SK-N-SH (cell line): ENCODE data around the gene ADORA3. TPM values are rescaled to one million over a fixed set of nuclear protein-coding genes. Genes with fewer than 3 reads are reported as not detected.

Experiments used
- CTCF ChIA-PET: fragments of 300-600, 350-600 bp; formaldehyde crosslinking; extraction: SDS; loops from one replicate; lab custom pipeline; 2021; lab: Yijun Ruan, JAX
- POLR2A ChIA-PET: fragments of 350-600 bp; sonication (Branson Sonifier 250); formaldehyde crosslinking; extraction: SDS; loops from one replicate; lab custom pipeline; 2020; ENCODE audit warnings: antibody characterized with exemption, inconsistent platforms; lab: Yijun Ruan, JAX
- DNase-seq: peaks from one replicate; pipeline ENCODE4 v3.0.0; 2012
- H2AFZ ChIP-seq: fragments of 200-600 bp; sonication (generic); 2 replicates; pipeline ENCODE4 v1.8.1; 2016; ENCODE audit warnings: antibody characterized with exemption, mild to moderate bottlenecking, low read depth
- H3F3A ChIP-seq: fragments of 200-600 bp; sonication (generic); replicated peaks from 2 replicates; pipeline ENCODE3; 2016; ENCODE audit warnings: antibody characterized with exemption, mild to moderate bottlenecking; ENCODE audit not compliant: insufficient read depth
- H3K27ac ChIP-seq, 2 experiments: fragments of 200-500 bp in 1 of 2; fragments of 200-600 bp in 1 of 2; sonication (Bioruptor generic) in 1 of 2; sonication (generic), shearing (Covaris generic) in 1 of 2; 2 replicates each; pipeline versions ENCODE4 v1.5.1 to v1.6.1; 2014 to 2016; ENCODE audit warnings: low read depth in 2 of 2, inconsistent platforms in 1 of 2, low read length in 1 of 2, mild to moderate bottlenecking in 1 of 2, mixed read lengths in 1 of 2
- H3K27me3 ChIP-seq: fragments of 200-600 bp; sonication (generic), shearing (Covaris generic); 2 replicates; pipeline ENCODE4 v1.6.1; 2016; ENCODE audit warnings: mixed run types; ENCODE audit not compliant: insufficient read depth
- H3K36me3 ChIP-seq, 2 experiments: fragments of 200-500 bp in 1 of 2; fragments of 200-600 bp in 1 of 2; sonication (Bioruptor generic) in 1 of 2; sonication (generic) in 1 of 2; replicated peaks in 1 of 2; 2 replicates each; pipeline versions ENCODE3 to v1.5.1; 2014 to 2016; ENCODE audit warnings: low read length in 1 of 2, mild to moderate bottlenecking in 1 of 2; ENCODE audit not compliant: insufficient read depth in 2 of 2, control insufficient read depth in 1 of 2
- H3K4me1 ChIP-seq, 2 experiments: fragments of 200-500 bp in 1 of 2; fragments of 200-600 bp in 1 of 2; sonication (Bioruptor generic) in 1 of 2; sonication (generic), shearing (Covaris generic) in 1 of 2; 2 replicates each; pipeline versions ENCODE4 v1.5.1 to v1.6.1; 2014 to 2016; ENCODE audit warnings: low read depth in 1 of 2, low read length in 1 of 2, mixed run types in 1 of 2; ENCODE audit not compliant: insufficient read depth in 2 of 2, control insufficient read depth in 1 of 2
- H3K4me2 ChIP-seq: fragments of 200-600 bp; sonication (generic), shearing (Covaris generic); 2 replicates; pipeline ENCODE4 v1.6.1; 2017; ENCODE audit warnings: mixed run types
- H3K4me3 ChIP-seq, 2 experiments: fragments of 200-500 bp in 1 of 2; fragments of 200-600 bp in 1 of 2; sonication (Bioruptor generic) in 1 of 2; sonication (generic), shearing (Covaris generic) in 1 of 2; 2 replicates each; pipeline versions ENCODE4 v1.5.1 to v1.8.1; 2014 to 2016; ENCODE audit warnings: low read depth in 2 of 2, inconsistent platforms in 1 of 2, low read length in 1 of 2, mild to moderate bottlenecking in 1 of 2, mixed read lengths in 1 of 2, moderate library complexity in 1 of 2
- H3K79me2 ChIP-seq: fragments of 200-600 bp; sonication (generic); 2 replicates; pipeline ENCODE4 v1.8.1; 2017; ENCODE audit warnings: mild to moderate bottlenecking; ENCODE audit not compliant: insufficient read depth
- H3K9ac ChIP-seq: fragments of 200-600 bp; sonication (generic); 2 replicates; pipeline ENCODE4 v1.6.1; 2017; ENCODE audit warnings: mixed run types
- H3K9me2 ChIP-seq: fragments of 200-600 bp; sonication (generic); 2 replicates; pipeline ENCODE4 v1.6.1; 2017; ENCODE audit warnings: mixed run types
- H3K9me3 ChIP-seq: fragments of 200-600 bp; sonication (generic); 2 replicates; pipeline ENCODE4 v1.6.1; 2017; ENCODE audit warnings: mixed run types, mild to moderate bottlenecking, moderate library complexity
- H4K20me1 ChIP-seq: fragments of 200-600 bp; sonication (generic); 2 replicates; pipeline ENCODE4 v1.6.1; 2017; ENCODE audit warnings: mild to moderate bottlenecking, mixed run types; ENCODE audit not compliant: insufficient read depth
- CHD2 ChIP-seq: fragments of 150-350 bp; IDR thresholded peaks from 2 replicates; pipeline ENCODE4 v1.6.1; 2018; ENCODE audit warnings: low read length; ENCODE audit not compliant: partially characterized antibody
- CTCF ChIP-seq: fragments of 200-600 bp; sonication (generic); IDR thresholded peaks from 2 replicates; pipeline ENCODE4 v1.6.1; 2017; ENCODE audit warnings: antibody characterized with exemption, mild to moderate bottlenecking, moderate library complexity
- EP300 ChIP-seq, 2 experiments: IDR thresholded peaks; 2 replicates each; pipeline versions ENCODE4 v1.4.0 to v1.6.1; 2012; ENCODE audit warnings: borderline replicate concordance in 1 of 2, low read depth in 1 of 2, low read length in 1 of 2
- FOSL2 ChIP-seq: IDR thresholded peaks from 2 replicates; pipeline ENCODE4 v1.4.0; 2012; ENCODE audit warnings: low read depth, mild to moderate bottlenecking, moderate library complexity, borderline replicate concordance
- FOXM1 ChIP-seq: IDR thresholded peaks from 2 replicates; pipeline ENCODE4 v1.4.0; 2012; ENCODE audit warnings: low read depth, mild to moderate bottlenecking
- MXI1 ChIP-seq: IDR thresholded peaks from 2 replicates; pipeline ENCODE4 v1.6.1; 2012; ENCODE audit warnings: mild to moderate bottlenecking, low read depth, low read length, improper control_type of control experiment
- NFIC ChIP-seq: IDR thresholded peaks from 2 replicates; pipeline ENCODE4 v1.4.0; 2012; ENCODE audit warnings: borderline replicate concordance
- RAD21 ChIP-seq: IDR thresholded peaks from 2 replicates; pipeline ENCODE4 v1.6.1; 2012; ENCODE audit warnings: mild to moderate bottlenecking, low read length
- RCOR1 ChIP-seq: fragments of 150-350 bp; IDR thresholded peaks from 2 replicates; pipeline ENCODE4 v1.6.1; 2017; ENCODE audit warnings: antibody characterized with exemption, low read length
- RFX5 ChIP-seq: IDR thresholded peaks from 2 replicates; pipeline ENCODE4 v1.6.1; 2012; ENCODE audit warnings: mild to moderate bottlenecking, improper control_type of control experiment, low read length
- TEAD4 ChIP-seq: IDR thresholded peaks from 2 replicates; pipeline ENCODE4 v1.4.0; 2012; ENCODE audit warnings: mild to moderate bottlenecking, borderline replicate concordance; ENCODE audit not compliant: insufficient read depth
- USF1 ChIP-seq: IDR thresholded peaks from 2 replicates; pipeline ENCODE4 v1.4.0; 2012; ENCODE audit warnings: low read depth, borderline replicate concordance
- USF2 ChIP-seq: fragments of 150-350 bp; IDR thresholded peaks from 2 replicates; pipeline ENCODE4 v1.6.1; 2017; ENCODE audit warnings: antibody characterized with exemption, low read length, low read depth, borderline replicate concordance
- YY1 ChIP-seq: IDR thresholded peaks from 2 replicates; pipeline ENCODE4 v1.4.0; 2012; ENCODE audit warnings: low read depth, mild to moderate bottlenecking
- ZBTB33 ChIP-seq: IDR thresholded peaks from 2 replicates; pipeline ENCODE4 v1.4.0; 2012; ENCODE audit warnings: low read depth, borderline replicate concordance
- WGBS: methylation state at CpG from one replicate; pipeline ENCODE4 v1.1.6; 2017; ENCODE audit warnings: low lambda C conversion rate; 5-methylcytosine and 5-hydroxymethylcytosine counted together
- polyA plus RNA-seq, 3 experiments: library from polyadenylated mRNA; depleted of rRNA; stranded (reverse); fragments of >200 nt; gene quantifications; 2 replicates each; pipeline ENCODE4 v1.2.3, GENCODE V29; 2012

ADORA3 gene
- polyA plus RNA-seq, 1 of the 3 experiments (the other 2 are of a cell fraction): not detected

- TF ChIP-seq EP300 (IDR thresholded peaks at IDR 0.05; ENCODE audit: borderline replicate concordance in 1 of 2, low read depth in 1 of 2, low read length in 1 of 2): no peak
- no peak for TF ChIP-seq MXI1
- TF ChIP-seq CHD2: no peak
- no peak for TF ChIP-seq YY1
- no peak for TF ChIP-seq FOXM1
- no peak for TF ChIP-seq USF2
- no peak for TF ChIP-seq RCOR1
- no peak for TF ChIP-seq FOSL2
- no peak for TF ChIP-seq ZBTB33
- TF ChIP-seq NFIC: no peak
- no peak for TF ChIP-seq CTCF
- no peak for TF ChIP-seq TEAD4
- TF ChIP-seq RFX5: no peak
- TF ChIP-seq RAD21: no peak
Observed at GRCh38 chr1:111452581-111452980, 50.9 kb downstream of the ADORA3 start (continued).

GRCh38 chr1:111450185-111450584, 53.2 kb downstream of the ADORA3 start:
- no peak for DNase-seq
- ChIA-PET POLR2A (no interaction called here), CTCF (interaction anchor here (0.9 to 1.0 kb wide), 2 partner anchors 58 to 318 kb away, joined by 3 read pairs; no protein-coding TSS in a partner anchor)
- peaks cover 36 to 48% of the 10 kb centered on the region in 2 experiments for H3K36me3 ChIP-seq
- peak overlapping the region; percentile 93 for H3K9ac ChIP-seq
- peaks cover 5% of the 10 kb centered on the region in 2 experiments; a peak in 3 of 4 replicates for H3K4me1 ChIP-seq
- H4K20me1 ChIP-seq: no peaks in the 10 kb centered on the region
- peak overlapping the region; percentile 97 to 99 for H3K4me3 ChIP-seq
- TF ChIP-seq USF2 (no peak), MXI1 (no peak), YY1 (no peak), USF1 (no peak)
- peak overlapping the region; percentile 92 for H3K4me2 ChIP-seq
- H3F3A ChIP-seq: no peaks in the 10 kb centered on the region
- peak overlapping the region; percentile 69 to 78; a peak in 2 of 4 replicates for H3K27ac ChIP-seq
- H3K9me3 ChIP-seq: no peaks in the 10 kb centered on the region
- H3K27me3 ChIP-seq: no peaks in the 10 kb centered on the region
- peaks cover 93% of the 10 kb centered on the region for H3K79me2 ChIP-seq
- WGBS: 32% methylated on average over 3 of the region's 3 CpGs
- 0 out of 2 replicates have a peak overlapping the region, but pooled peaks have one; percentile 93 for H2AFZ ChIP-seq
- H3K9me2 ChIP-seq: no peaks in the 10 kb centered on the region
